Stimulated activated CD8-positive, alpha-beta memory T cell treated with anti-CD3 and anti-CD28 coated beads, Interleukin-2, amount 100 ng/mL, for 1 hour (primary cell): Measurements from ENCODE around the gene P4HA2.

Source experiments
- DNase-seq, 2 donors: peaks; one replicate each; pipeline ENCODE4 v3.0.0-alpha.2; 2020; ENCODE audit warnings: low read depth in 2 of 2

Gene P4HA2

GRCh38 chr5:132227485-132228240 is at the start of gene P4HA2:
Gene P4HA2 (minus strand): TSS chr5:132227853. CDS start chr5:132218626, 9,227 bp downstream.
- DNase-seq = no peak

- DNase-seq = no peak
These were observed 49.6 kb upstream of the P4HA2 start for GRCh38 chr5:132277256-132277655.

DNA sequence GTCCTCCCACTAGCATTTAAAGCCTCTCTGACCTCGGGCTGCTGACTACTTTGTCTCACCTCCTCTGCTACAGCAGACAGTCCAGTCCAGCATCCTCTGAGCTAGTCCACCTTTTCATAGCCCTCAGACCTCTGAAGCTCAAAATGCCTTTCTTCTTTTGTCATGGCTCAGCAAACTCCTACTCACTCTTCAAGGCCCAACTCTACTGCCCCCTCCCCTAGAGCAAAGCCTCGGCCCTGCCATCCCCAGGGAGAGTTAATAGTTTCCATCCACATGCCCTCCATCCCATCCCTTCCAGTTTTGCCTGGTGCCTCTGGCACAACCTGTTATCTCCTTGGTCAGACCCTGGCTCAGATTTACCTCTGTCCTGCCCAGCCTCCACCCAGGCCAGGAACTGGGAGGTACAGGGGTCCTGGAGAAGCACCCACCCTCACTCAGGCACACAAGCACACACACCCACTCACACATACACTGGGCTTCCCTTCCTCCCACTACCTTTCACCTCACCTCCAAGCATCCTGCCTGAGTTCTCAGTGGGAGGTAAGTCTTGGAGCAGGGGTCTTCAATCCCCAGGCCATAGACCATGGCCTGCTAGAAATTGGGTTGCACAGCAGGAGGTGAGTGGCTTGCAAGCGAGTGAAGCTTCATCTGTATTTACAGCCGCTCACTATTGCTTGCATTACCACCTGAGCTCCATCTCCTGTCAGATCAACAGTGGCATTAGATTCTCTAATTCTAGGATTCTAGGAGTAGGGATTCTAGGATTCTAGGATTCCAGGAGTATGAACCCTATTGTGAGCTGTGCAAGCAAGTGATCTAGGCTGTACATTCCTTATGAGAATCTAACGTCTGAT is 47.9 kb upstream of the P4HA2 start:
- no peak for DNase-seq

DNA sequence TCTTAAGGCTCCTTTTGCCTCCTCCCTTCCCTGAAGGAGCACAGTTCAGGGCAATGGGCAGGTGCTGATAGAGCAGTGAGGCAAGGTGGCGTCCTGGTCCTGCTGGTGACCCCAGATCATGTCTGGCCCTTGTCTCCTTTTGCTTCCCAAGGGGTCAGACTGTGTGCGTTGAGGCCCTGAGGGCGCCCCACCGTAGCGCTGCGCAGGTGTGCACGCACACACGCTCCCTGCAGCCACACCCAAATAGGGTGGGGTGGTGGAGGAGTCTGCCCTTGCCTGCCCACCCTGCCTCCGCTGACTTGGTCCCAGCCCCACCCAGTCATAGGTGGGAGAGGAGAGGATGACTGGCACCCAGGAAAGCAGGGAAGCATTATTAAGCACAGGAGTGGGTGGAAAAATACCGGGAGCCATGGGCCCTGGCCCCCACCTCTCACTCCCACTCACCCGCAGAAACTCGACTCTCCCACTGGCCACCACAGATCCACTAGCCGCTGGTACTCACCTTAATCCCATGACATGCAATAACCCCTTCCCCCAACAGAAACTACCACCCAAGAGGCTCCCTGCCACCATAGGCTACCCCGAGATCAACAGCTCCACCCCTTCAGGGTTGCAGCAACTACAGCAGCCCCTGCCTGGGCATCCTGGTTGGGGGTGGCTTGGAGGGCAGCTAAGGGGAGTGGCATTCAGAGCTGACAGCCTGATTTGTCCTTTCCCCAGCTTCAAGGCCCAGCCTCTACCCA is 46.6 kb upstream of the P4HA2 start:
- no peak for DNase-seq

GRCh38 chr5:132273631-132274030 is 46.0 kb upstream of the P4HA2 start:
- no peak for DNase-seq

- DNase-seq = peak in 1 of 2 donors; percentile 50
These were observed 44.9 kb upstream of the P4HA2 start for GRCh38 chr5:132272311-132273210.

- no peak for DNase-seq
These were observed 43.9 kb upstream of the P4HA2 start for GRCh38 chr5:132271251-132272246.

- DNase-seq = no peak
These were observed 43.1 kb upstream of the P4HA2 start for GRCh38 chr5:132270706-132271105.

- DNase-seq = no peak
These were observed 42.6 kb upstream of the P4HA2 start for GRCh38 chr5:132270335-132270665.

DNA sequence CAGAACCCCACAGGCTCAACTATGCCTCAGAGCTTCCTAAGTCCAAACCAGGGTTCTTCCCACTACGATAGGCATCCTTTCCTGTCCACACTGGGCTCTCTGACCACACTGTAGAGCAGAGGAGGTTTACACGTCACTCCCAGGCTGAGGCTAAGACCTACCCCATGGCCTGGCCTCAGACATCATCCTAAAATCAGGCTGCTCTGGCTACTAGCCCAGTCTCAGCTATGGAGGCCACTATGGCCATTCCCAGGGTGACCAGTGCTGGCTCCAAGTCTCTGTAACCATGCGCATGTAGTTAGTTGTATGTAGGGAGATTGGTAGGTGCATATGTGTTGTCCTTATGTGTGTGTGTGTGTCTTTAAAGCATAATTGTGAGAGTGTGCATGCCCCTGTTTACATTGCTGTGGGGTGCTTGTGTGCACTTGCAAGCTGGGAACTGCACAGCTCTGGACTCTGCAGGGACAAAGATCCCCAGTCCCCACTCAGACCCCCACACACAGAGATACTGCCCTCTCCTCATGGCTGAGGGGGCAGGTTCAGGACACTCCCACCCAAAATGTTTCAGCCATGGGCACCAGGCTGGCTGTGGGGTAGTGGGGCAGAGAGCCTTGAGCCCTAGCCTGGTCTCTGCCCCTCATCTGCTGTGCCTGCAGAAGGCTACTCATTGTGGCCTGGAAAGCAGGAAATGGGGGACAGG is 42.1 kb upstream of the P4HA2 start:
- DNase-seq = no peak

DNA sequence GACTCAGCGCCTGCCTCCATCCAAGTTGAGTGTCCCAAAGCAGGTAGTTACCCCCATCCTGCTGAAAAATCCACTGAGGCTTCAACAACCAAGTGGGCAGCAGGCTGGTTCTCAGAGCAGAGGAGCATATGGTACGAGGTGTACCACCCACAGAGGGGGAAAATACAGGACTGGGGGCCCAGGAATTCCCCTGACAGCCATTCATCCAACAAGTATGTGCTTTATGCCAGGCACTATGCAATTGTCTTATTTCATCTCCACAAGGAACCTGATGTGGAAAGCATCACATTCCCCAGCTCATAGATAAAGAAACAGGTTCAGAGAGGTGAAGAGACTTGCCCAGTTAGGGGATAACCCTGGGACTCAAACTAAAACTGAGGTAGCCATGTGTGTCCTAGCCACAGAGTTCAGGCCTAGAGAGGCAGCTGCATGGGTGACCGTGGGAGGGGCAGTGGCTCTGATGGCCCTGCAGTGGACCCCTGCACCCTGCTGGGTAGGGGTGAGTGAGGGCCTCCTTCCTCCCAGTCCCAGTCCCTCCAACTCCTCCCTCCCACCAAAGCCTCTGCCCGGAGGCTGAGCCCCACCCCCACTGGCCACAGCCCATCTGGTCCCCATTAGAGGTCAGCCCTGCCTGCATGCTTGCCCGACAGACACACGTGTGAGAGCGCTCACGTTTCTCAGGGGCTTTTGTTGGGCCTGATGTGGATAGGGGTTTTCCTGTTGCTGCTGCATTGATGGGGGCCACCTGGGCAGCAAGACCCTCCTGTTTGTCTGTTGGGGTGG is 41.3 kb upstream of the P4HA2 start:
- DNase-seq = no peak

- no peak for DNase-seq
These were observed 40.5 kb upstream of the P4HA2 start for GRCh38 chr5:132267931-132268768.

- DNase-seq = no peak
These were observed 39.6 kb upstream of the P4HA2 start for GRCh38 chr5:132267166-132267739.

GRCh38 chr5:132266836-132267160 is 39.1 kb upstream of the P4HA2 start:
- no peak for DNase-seq

DNA sequence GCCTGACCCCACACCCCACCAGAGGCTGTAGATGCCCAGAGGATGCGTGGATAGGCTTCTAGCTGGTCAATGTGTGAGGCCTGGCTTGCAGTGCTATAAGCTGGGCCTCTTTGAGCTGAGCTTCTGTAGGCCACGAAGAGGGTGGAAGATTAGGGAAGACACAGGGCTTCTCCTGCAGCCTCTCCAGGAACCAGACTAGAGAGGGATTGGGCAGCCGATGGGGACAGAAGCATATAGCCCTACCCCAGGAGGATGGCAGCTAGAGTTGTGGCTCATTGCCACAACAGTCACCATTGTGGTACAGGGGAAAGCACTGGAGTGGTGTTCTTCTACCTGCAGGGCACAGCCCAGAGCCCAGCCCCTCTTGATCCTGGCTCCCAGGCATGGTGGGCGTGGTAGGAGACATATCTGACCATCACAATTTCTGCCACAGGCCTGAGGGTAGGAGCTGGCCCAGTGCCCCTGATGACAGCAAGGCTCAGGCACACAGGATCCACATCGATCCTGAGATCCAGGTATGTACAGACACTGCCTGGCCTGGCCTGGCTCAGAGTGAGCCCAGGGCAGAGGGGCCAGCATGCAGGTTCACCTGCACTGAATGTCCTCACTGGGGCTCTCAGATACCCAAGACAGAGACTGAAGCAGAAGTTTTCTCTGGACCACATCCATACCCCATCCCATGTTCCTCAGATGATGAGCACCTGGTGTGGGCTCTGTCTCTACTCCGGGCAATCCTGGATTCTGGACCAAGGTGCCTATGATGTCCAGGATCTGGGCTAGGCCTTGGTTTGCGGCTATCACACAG is 38.6 kb upstream of the P4HA2 start:
- no peak for DNase-seq

DNA sequence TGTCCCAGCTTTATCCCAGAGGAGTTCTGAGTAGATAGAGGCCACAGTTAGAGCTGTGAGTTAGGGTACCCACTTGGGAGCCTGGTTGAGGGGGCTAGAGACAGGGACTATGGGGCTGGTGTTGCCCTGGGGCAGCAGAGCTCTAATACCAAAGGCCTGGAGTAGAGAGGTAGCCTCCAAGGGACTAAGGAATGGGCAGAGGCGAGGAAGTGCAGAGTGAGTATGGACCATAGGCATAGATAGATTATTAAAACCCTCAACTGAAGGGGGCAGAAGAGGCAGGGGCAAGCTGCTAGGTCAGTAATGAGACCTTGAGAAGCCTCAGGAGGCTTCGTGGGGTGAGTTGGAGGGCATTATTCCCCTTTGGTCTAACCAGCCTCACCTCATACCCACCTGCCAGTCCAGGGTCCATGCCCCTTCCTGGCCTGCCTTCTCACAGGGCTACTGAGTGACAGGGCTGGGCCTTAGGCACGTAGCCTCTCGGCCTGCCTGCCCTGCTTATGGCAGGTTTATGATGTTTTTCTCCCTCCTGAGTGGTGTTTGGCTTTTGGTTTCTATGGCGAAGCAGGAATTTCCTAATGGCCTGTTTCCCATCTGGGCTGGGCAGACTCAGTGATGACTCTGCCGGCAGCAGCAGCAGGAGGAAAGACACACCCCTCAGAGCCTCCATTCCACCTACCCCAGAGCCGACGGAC is 37.8 kb upstream of the P4HA2 start:
- DNase-seq = no peak
